Measurements from ENCODE around the gene EGFR.

EGFR gene

GRCh38 chr7:55101359-55101758, 82.5 kb downstream of the EGFR start:
- DNase-seq (ENCODE audit: low spot score) = no peak

- DNase-seq (ENCODE audit: low spot score) = no peak
These were observed 85.3 kb downstream of the EGFR start for GRCh38 chr7:55104123-55104522.

- DNase-seq (ENCODE audit: low spot score) = no peak
These were observed 86.1 kb downstream of the EGFR start for GRCh38 chr7:55104712-55105433.

- DNase-seq (ENCODE audit: low spot score) = no peak
These were observed 87.1 kb downstream of the EGFR start for GRCh38 chr7:55105952-55106351.

- no peak for DNase-seq (ENCODE audit: low spot score)
These were observed 89.1 kb downstream of the EGFR start for GRCh38 chr7:55107946-55108345.

- DNase-seq (ENCODE audit: low spot score) = no peak
These were observed 89.6 kb downstream of the EGFR start for GRCh38 chr7:55108401-55108800.

- no peak for DNase-seq (ENCODE audit: low spot score)
These were observed 90.0 kb downstream of the EGFR start for GRCh38 chr7:55108818-55109217.

GRCh38 chr7:55109404-55110167, 90.8 kb downstream of the EGFR start:
- no peak for DNase-seq (ENCODE audit: low spot score)

GRCh38 chr7:55110282-55110992, 91.6 kb downstream of the EGFR start:
- DNase-seq (ENCODE audit: low spot score) = no peak

GRCh38 chr7:55110993-55111361, 92.2 kb downstream of the EGFR start:
- no peak for DNase-seq (ENCODE audit: low spot score)

GRCh38 chr7:55112056-55112455, 93.2 kb downstream of the EGFR start:
- no peak for DNase-seq (ENCODE audit: low spot score)

- no peak for DNase-seq (ENCODE audit: low spot score)
These were observed 95.1 kb downstream of the EGFR start for GRCh38 chr7:55113760-55114540.

GRCh38 chr7:55117286-55117685, 98.5 kb downstream of the EGFR start:
- no peak for DNase-seq (ENCODE audit: low spot score)

- DNase-seq (ENCODE audit: low spot score) = no peak
These were observed 99.6 kb downstream of the EGFR start for GRCh38 chr7:55118426-55118825.

GRCh38 chr7:55119571-55119970, 100.8 kb downstream of the EGFR start:
- no peak for DNase-seq (ENCODE audit: low spot score)

- no peak for DNase-seq (ENCODE audit: low spot score)
These were observed 101.3 kb downstream of the EGFR start for GRCh38 chr7:55120074-55120473.

- DNase-seq (ENCODE audit: low spot score) = no peak
These were observed 101.8 kb downstream of the EGFR start for GRCh38 chr7:55120501-55121198.

GRCh38 chr7:55121249-55121648, 102.4 kb downstream of the EGFR start:
- DNase-seq (ENCODE audit: low spot score) = no peak

- DNase-seq (ENCODE audit: low spot score) = no peak
These were observed 103.4 kb downstream of the EGFR start for GRCh38 chr7:55122263-55122662.

GRCh38 chr7:55124989-55125875, 106.4 kb downstream of the EGFR start:
- no peak for DNase-seq (ENCODE audit: low spot score)

- DNase-seq (ENCODE audit: low spot score) = no peak
These were observed 108.3 kb downstream of the EGFR start for GRCh38 chr7:55127135-55127551.
